PFSK-1 (cell line): ENCODE data around the gene PI4K2B.

ENCODE experiments used
- FOXP2 ChIP-seq: optimal IDR thresholded peaks from 2 replicates; pipeline ENCODE3; 2011; ENCODE audit warnings: borderline replicate concordance, control low read depth, inconsistent platforms; ENCODE audit not compliant: insufficient read depth; ENCODE audit errors: extremely low read length, extremely low read depth
- POLR2AphosphoS5 ChIP-seq: IDR thresholded peaks from 2 replicates; pipeline ENCODE4 v1.6.1; 2012; ENCODE audit warnings: low read depth, mild to moderate bottlenecking, control low read depth, low read length, moderate library complexity
- REST ChIP-seq, 2 experiments: IDR thresholded peaks; 2 replicates each; pipeline versions ENCODE4 v1.6.1 to v1.8.0; 2011 to 2012; ENCODE audit warnings: low read depth in 2 of 2, low read length in 2 of 2, control low read depth in 1 of 2, inconsistent platforms in 1 of 2, mild to moderate bottlenecking in 1 of 2, moderate library complexity in 1 of 2; ENCODE audit not compliant: insufficient read depth in 1 of 2
- SIN3A ChIP-seq: IDR thresholded peaks from 2 replicates; pipeline ENCODE4 v1.6.1; 2012; ENCODE audit warnings: mild to moderate bottlenecking, low read length, moderate library complexity, borderline replicate concordance; ENCODE audit not compliant: insufficient read depth
- TAF1 ChIP-seq: IDR thresholded peaks from 2 replicates; pipeline ENCODE4 v1.6.1; 2012; ENCODE audit warnings: low read length, control low read depth, borderline replicate concordance; ENCODE audit not compliant: insufficient read depth

PI4K2B gene

DNA sequence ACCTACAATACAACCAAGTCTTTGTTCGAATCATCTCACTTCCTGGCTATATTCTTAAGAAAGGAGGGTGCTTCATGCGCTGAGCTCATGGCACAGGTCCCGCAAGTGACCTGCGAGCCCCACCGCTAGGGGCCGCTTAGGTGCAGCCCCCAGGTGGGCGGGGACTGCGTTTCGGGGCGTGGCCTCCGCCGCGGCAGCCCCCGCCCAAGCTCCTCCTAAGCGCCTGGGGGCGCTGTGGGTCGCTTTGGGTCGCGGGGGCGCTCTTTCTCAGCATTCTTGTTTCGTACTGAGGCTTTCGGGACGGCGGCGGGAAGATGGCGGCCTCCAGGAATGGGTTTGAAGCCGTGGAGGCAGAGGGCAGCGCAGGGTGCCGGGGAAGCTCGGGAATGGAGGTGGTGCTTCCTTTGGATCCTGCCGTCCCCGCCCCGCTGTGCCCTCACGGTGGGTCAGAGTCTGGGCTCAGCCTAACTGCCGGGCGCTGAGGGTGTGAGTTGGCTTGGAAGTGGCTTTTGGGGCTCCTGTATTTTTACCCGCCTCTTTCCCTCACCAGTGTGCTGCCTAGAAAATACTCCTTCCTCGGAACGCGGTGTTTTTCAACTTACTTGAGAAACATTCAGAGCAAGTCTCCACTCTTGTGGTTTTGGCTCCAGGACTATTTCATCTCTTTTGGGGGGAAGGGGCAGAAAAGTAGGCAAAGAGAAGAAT lies 78.8 kb downstream of the PI4K2B start, which contains the start of gene ZCCHC4:
TSS of gene ZCCHC4 (plus strand) at position 279 of the 705 bp plus-strand sequence. CDS start at position 315, 36 bp downstream.
- peak; percentile 72 for TF ChIP-seq POLR2AphosphoS5
- no peak for TF ChIP-seq FOXP2
- peak; percentile 87; the same call in 1 of the 2 replicates for TF ChIP-seq SIN3A
- TF ChIP-seq TAF1, result peak; percentile 91

GRCh38 chr4:25313201-25313895 lies 79.5 kb downstream of the PI4K2B start:
- no peak for TF ChIP-seq TAF1
- no peak for TF ChIP-seq FOXP2
- TF ChIP-seq POLR2AphosphoS5, result no peak
- TF ChIP-seq REST (IDR thresholded peaks at IDR 0.05; ENCODE audit: insufficient read depth in 1 of 2, low read depth in 2 of 2, low read length in 2 of 2), result no peak
- TF ChIP-seq SIN3A, result no peak

DNA sequence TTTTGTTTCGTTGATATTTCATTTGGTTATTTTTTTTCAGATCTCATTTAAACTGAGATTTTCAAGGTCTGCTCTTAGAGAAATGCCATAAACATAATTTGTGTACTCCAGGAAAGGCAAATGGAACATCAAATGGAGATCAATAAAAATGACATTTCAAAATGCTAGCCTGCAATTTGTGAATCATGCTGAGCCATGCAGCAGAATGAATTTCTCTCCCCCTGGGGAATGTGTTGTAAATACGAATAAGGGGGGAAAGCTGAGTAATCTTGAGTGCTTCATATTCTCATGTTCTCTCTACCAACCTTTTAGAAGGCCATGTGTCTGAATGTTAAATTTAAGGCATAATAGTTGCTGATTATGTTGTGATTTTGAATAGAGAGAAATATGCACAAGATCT lies 86.5 kb downstream of the PI4K2B start:
- TF ChIP-seq REST (IDR thresholded peaks at IDR 0.05; ENCODE audit: insufficient read depth in 1 of 2, low read depth in 2 of 2, low read length in 2 of 2) (no peak), POLR2AphosphoS5 (no peak)

DNA sequence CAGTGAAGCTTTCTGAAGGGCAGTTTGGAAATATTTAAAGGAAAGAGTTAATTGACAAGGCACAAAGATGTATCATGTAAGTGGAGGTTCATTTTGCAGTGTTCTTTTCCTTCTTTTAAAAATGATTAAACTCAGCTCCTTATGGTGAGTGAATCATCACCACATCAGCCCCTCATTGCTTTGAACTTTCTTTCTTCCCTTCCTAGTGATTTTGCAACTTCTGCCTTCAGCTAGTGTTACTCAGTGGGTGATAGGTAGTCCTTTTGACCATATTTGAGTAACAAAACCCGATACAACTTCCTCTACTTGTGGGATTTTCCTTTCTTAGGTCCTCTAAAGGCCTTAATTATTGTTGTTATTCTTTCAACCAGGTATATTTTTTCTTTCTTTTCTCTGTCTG lies 86.9 kb downstream of the PI4K2B start:
- TF ChIP-seq REST (IDR thresholded peaks at IDR 0.05; ENCODE audit: insufficient read depth in 1 of 2, low read depth in 2 of 2, low read length in 2 of 2), result no peak
- no peak for TF ChIP-seq POLR2AphosphoS5
- no peak for TF ChIP-seq FOXP2
- TF ChIP-seq TAF1, result no peak
- no peak for TF ChIP-seq SIN3A

GRCh38 chr4:25321703-25322102 lies 87.9 kb downstream of the PI4K2B start:
- TF ChIP-seq REST (IDR thresholded peaks at IDR 0.05; ENCODE audit: insufficient read depth in 1 of 2, low read depth in 2 of 2, low read length in 2 of 2) (no peak), TAF1 (no peak), POLR2AphosphoS5 (no peak), FOXP2 (no peak), SIN3A (no peak)
